Omental fat pad (tissue), 4 donors: ENCODE measurements around the gene ZKSCAN8. TPM values are rescaled to one million over a fixed set of nuclear protein-coding genes. Genes with fewer than 3 reads are reported as not detected.

Source experiments
- ATAC-seq: fragments of 150-250 bp; one replicate; pipeline ENCODE4 v1.9.1; 2016; ENCODE audit warnings: mild to moderate bottlenecking, moderate library complexity; ENCODE audit not compliant: low FRiP score
- DNase-seq: peaks from one replicate; pipeline ENCODE4 v3.0.0-alpha.2; 2019; ENCODE audit warnings: low spot score
- CTCF ChIP-seq, 3 donors: fragments of 450-650 bp; IDR thresholded peaks; one replicate each; pipeline ENCODE4 v1.5.1; 2016 to 2017; ENCODE audit warnings: antibody characterized with exemption in 3 of 3, mild to moderate bottlenecking in 3 of 3, moderate library complexity in 2 of 3
- total RNA-seq, 4 donors: library from RNA; depleted of rRNA; stranded (reverse); fragments of >200 nt; gene quantifications; one replicate each; pipeline ENCODE4 v1.1.0, GENCODE V29; 2016

Gene ZKSCAN8
- total RNA-seq, 4 donors from 2014 or later = 16.0 to 27.7 (median 17.2) TPM

GRCh38 chr6:28171271-28171670 is 29.6 kb downstream of the ZKSCAN8 start:
- ATAC-seq (no peak), DNase-seq (no peak)
- no peak for TF ChIP-seq CTCF (IDR thresholded peaks at IDR 0.05)

- DNase-seq = no peak
- no peak for TF ChIP-seq CTCF (IDR thresholded peaks at IDR 0.05)
- ATAC-seq = no peak
Measured at GRCh38 chr6:28172006-28172405, 30.3 kb downstream of the ZKSCAN8 start.

GRCh38 chr6:28176373-28176772 is 34.7 kb downstream of the ZKSCAN8 start:
- no peak for ATAC-seq
- DNase-seq = no peak
- no peak for TF ChIP-seq CTCF (IDR thresholded peaks at IDR 0.05)

- no peak for ATAC-seq
- TF ChIP-seq CTCF (IDR thresholded peaks at IDR 0.05) = no peak
- no peak for DNase-seq
Measured at GRCh38 chr6:28182255-28182654, 40.6 kb downstream of the ZKSCAN8 start.

- DNase-seq = no peak
- no peak for ATAC-seq
- no peak for TF ChIP-seq CTCF (IDR thresholded peaks at IDR 0.05)
Measured at GRCh38 chr6:28188111-28188979, 46.7 kb downstream of the ZKSCAN8 start.

GRCh38 chr6:28200020-28200419 is 58.3 kb downstream of the ZKSCAN8 start:
- TF ChIP-seq CTCF (IDR thresholded peaks at IDR 0.05) = no peak
- DNase-seq (no peak), ATAC-seq (no peak)

GRCh38 chr6:28203201-28203600 is 61.5 kb downstream of the ZKSCAN8 start:
- no peak for DNase-seq
- no peak for ATAC-seq
- no peak for TF ChIP-seq CTCF (IDR thresholded peaks at IDR 0.05)
